ENCODE measurements around the gene SLC35F4. TPM values are rescaled to one million over a fixed set of nuclear protein-coding genes. Genes with fewer than 3 reads are reported as not detected.

SLC35F4 gene
- total and polyA plus RNA-seq, 2 donors (not counting 3 experiments of a cell fraction or from before 2014, with no cell fraction given): not detected

DNA sequence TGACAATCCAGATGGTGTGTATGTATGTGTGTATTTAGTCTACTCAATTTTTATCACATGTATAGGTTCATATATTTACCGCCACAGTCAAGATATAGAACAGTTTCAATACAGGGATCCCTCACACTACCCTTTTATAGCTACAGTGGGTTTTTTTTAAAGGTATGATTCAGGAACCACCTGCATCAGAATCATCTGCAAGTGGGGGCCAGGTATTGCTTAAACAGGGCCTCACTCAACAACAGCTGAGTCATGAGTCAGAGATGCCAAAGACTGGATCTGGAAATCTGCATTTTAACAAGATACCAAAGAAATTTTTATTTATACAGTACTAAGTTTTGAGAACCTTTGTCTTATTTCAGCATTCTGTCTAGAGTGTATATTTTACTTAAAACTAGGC is 117.6 kb downstream of the SLC35F4 start:
- DNase-seq (ENCODE audit: low read depth, low spot score) (no peak), FAIRE-seq (no peak)
- intact Hi-C loops (cut with micrococcal nuclease) (no loop called here), dilution Hi-C loops (cut with MboI; ENCODE audit: extremely low pct_ligation_motif_present, low sequenced_read_pairs) (no loop called here)
- Histone ChIP-seq H3K9ac (replicated peaks; ENCODE audit: extremely low read depth, insufficient read depth, low read length) (no peak overlapping the region), H3K9me3 (replicated peaks; ENCODE audit: control insufficient read depth, insufficient read depth, low read length) (no peaks in the 10 kb centered on the region), H3K4me2 (ENCODE audit: insufficient read depth, low read length) (no peak overlapping the region), H3K9me1 (replicated peaks; ENCODE audit: control insufficient read depth, extremely low read depth, insufficient read depth, low read length) (no peaks in the 10 kb centered on the region), H3K36me3 (ENCODE audit: control insufficient read depth in 2 of 2, extremely low read depth in 1 of 2, insufficient read depth in 2 of 2, low read length in 2 of 2) (no peaks in the 10 kb centered on the region), H3K4me1 (ENCODE audit: control insufficient read depth, extremely low read depth, insufficient read depth, low read length) (no peaks in the 10 kb centered on the region), H3K4me3 (replicated peaks in 1 of 3; ENCODE audit: insufficient read depth in 1 of 3, low read depth in 1 of 3, low read length in 3 of 3) (no peak overlapping the region), H3K27me3 (ENCODE audit: control insufficient read depth in 2 of 2, insufficient read depth in 2 of 2, low read length in 2 of 2) (no peaks in the 10 kb centered on the region), H4K20me1 (replicated peaks; ENCODE audit: control insufficient read depth, extremely low read depth, insufficient read depth, low read length) (no peaks in the 10 kb centered on the region), H3K27ac (ENCODE audit: insufficient read depth, low read depth, low read length) (no peak overlapping the region), H3K79me2 (ENCODE audit: control insufficient read depth, insufficient read depth, low read length) (no peaks in the 10 kb centered on the region), H2AFZ (ENCODE audit: low read depth, low read length) (no peak overlapping the region)
- ChIA-PET POLR2A (no interaction called here), CTCF (no interaction called here)
- no TSS peak for BruUV-seq (replicated peaks)
- TF ChIP-seq, protein P1, sequence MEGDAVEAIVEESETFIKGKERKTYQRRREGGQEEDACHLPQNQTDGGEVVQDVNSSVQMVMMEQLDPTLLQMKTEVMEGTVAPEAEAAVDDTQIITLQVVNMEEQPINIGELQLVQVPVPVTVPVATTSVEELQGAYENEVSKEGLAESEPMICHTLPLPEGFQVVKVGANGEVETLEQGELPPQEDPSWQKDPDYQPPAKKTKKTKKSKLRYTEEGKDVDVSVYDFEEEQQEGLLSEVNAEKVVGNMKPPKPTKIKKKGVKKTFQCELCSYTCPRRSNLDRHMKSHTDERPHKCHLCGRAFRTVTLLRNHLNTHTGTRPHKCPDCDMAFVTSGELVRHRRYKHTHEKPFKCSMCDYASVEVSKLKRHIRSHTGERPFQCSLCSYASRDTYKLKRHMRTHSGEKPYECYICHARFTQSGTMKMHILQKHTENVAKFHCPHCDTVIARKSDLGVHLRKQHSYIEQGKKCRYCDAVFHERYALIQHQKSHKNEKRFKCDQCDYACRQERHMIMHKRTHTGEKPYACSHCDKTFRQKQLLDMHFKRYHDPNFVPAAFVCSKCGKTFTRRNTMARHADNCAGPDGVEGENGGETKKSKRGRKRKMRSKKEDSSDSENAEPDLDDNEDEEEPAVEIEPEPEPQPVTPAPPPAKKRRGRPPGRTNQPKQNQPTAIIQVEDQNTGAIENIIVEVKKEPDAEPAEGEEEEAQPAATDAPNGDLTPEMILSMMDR (IDR thresholded peaks at IDR 0.05; ENCODE audit: extremely low read depth in 1 of 2, insufficient read depth in 1 of 2, low read depth in 1 of 2, low read length in 2 of 2): no peak
- TF ChIP-seq MYC (IDR thresholded peaks at IDR 0.05; ENCODE audit: low read depth, low read length) (no peak), POLR2A (IDR thresholded peaks at IDR 0.05; ENCODE audit: low read depth, low read length) (no peak), JUN (IDR thresholded peaks at IDR 0.05; ENCODE audit: borderline replicate concordance, insufficient read depth, insufficient read length, low read depth) (no peak), FOS (IDR thresholded peaks at IDR 0.05; ENCODE audit: borderline replicate concordance, insufficient read depth, low read length) (no peak), EZH2 (IDR thresholded peaks at IDR 0.05; ENCODE audit: borderline replicate concordance, low read depth, low read length, severe bottlenecking) (no peak), GATA2 (IDR thresholded peaks at IDR 0.05; ENCODE audit: insufficient read depth, insufficient read length, low read depth, low read length) (no peak), POLR2AphosphoS5 (IDR thresholded peaks at IDR 0.05; ENCODE audit: insufficient read depth, low read depth, low read length) (no peak)
- TF ChIP-seq, protein P2, sequence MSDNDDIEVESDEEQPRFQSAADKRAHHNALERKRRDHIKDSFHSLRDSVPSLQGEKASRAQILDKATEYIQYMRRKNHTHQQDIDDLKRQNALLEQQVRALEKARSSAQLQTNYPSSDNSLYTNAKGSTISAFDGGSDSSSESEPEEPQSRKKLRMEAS (IDR thresholded peaks at IDR 0.05; ENCODE audit: insufficient read depth, insufficient read length): no peak

Data from endothelial cell of umbilical vein (primary cell).